HCT116 (cell line): Measurements from ENCODE around the gene SCD5.

Source experiments
- CEBPB ChIP-seq: IDR thresholded peaks from 2 replicates; pipeline ENCODE4 v1.6.1; 2012; ENCODE audit warnings: low read depth
- EZH2 ChIP-seq: fragments of 200-600 bp; sonication (generic); IDR thresholded peaks from 2 replicates; pipeline ENCODE4 v1.6.1; 2017; ENCODE audit warnings: antibody characterized with exemption, mixed run types
- EZH2phosphoT487 ChIP-seq: fragments of 200-600 bp; IDR thresholded peaks from 2 replicates; pipeline ENCODE4 v1.6.1; 2018; ENCODE audit warnings: antibody characterized with exemption, borderline replicate concordance
- POLR2A ChIP-seq: IDR thresholded peaks from 2 replicates; pipeline ENCODE4 v1.7.0; 2011; ENCODE audit warnings: borderline replicate concordance; ENCODE audit not compliant: insufficient read depth, insufficient read length; ENCODE audit errors: extremely low read depth
- POLR2AphosphoS5 ChIP-seq: IDR thresholded peaks from 2 replicates; pipeline ENCODE4 v1.6.1; 2011; ENCODE audit warnings: mild to moderate bottlenecking, low read depth, low read length, moderate library complexity
- RAD21 ChIP-seq: IDR thresholded peaks from 2 replicates; pipeline ENCODE4 v1.6.1; 2012; ENCODE audit warnings: low read depth, mild to moderate bottlenecking
- TF ChIP-seq, protein P1 (sequence below), 3 experiments: fragments of 200-600 bp in 1 of 3; sonication (generic) in 1 of 3; IDR thresholded peaks in 2 of 3; conservative IDR thresholded peaks in 1 of 3; 2 replicates each; pipeline ENCODE4 v1.5.1; 2012 to 2017; ENCODE audit warnings: low read depth in 2 of 3, low read length in 2 of 3, antibody characterized with exemption in 1 of 3, borderline replicate concordance in 1 of 3, control low read depth in 1 of 3, mild to moderate bottlenecking in 1 of 3, mixed read lengths in 1 of 3, mixed run types in 1 of 3, moderate library complexity in 1 of 3; ENCODE audit not compliant: insufficient read depth in 1 of 3

- TF ChIP-seq CEBPB (no peak), POLR2A (no peak), EZH2phosphoT487 (no peak), RAD21 (no peak), POLR2AphosphoS5 (no peak), EZH2 (no peak)
- TF ChIP-seq, protein P1, sequence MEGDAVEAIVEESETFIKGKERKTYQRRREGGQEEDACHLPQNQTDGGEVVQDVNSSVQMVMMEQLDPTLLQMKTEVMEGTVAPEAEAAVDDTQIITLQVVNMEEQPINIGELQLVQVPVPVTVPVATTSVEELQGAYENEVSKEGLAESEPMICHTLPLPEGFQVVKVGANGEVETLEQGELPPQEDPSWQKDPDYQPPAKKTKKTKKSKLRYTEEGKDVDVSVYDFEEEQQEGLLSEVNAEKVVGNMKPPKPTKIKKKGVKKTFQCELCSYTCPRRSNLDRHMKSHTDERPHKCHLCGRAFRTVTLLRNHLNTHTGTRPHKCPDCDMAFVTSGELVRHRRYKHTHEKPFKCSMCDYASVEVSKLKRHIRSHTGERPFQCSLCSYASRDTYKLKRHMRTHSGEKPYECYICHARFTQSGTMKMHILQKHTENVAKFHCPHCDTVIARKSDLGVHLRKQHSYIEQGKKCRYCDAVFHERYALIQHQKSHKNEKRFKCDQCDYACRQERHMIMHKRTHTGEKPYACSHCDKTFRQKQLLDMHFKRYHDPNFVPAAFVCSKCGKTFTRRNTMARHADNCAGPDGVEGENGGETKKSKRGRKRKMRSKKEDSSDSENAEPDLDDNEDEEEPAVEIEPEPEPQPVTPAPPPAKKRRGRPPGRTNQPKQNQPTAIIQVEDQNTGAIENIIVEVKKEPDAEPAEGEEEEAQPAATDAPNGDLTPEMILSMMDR (IDR thresholded peaks at IDR 0.05 in 2 of 3, conservative IDR thresholded peaks at IDR 0.05 in 1 of 3; ENCODE audit: borderline replicate concordance in 1 of 3, insufficient read depth in 1 of 3, low read depth in 2 of 3, low read length in 2 of 3) = no peak
Observed at GRCh38 chr4:82823062-82823461, 24.5 kb upstream of the SCD5 start.
